Activated CD4-positive, alpha-beta T cell treated with anti-CD3 and anti-CD28 coated beads for 4 hours (primary cell): ENCODE results near the gene ITGA1.
"Not testable (repeated sequence)": the region's sequence is repeated elsewhere in the genome, so short reads cannot be mapped to it uniquely, and the experiment has no call there.

Source experiments
- DNase-seq, 2 donors: peaks; one replicate each; pipeline ENCODE4 v3.0.0-alpha.2; 2020

The ITGA1 gene

GRCh38 chr5:52837591-52838001, 49.9 kb downstream of the ITGA1 start:
- no peak for DNase-seq

GRCh38 chr5:52838326-52839015, 50.8 kb downstream of the ITGA1 start:
- DNase-seq: no peak

GRCh38 chr5:52839285-52839684, 51.6 kb downstream of the ITGA1 start:
- no peak for DNase-seq

- no peak for DNase-seq
Observed at GRCh38 chr5:52840277-52841050, 52.7 kb downstream of the ITGA1 start.

GRCh38 chr5:52841114-52841513, 53.4 kb downstream of the ITGA1 start:
- no peak for DNase-seq

GRCh38 chr5:52842111-52842510, 54.4 kb downstream of the ITGA1 start:
- no peak for DNase-seq

- DNase-seq: no peak
Observed at GRCh38 chr5:52844885-52845284, 57.2 kb downstream of the ITGA1 start.

GRCh38 chr5:52846182-52846842, 58.6 kb downstream of the ITGA1 start:
- DNase-seq: no peak

- not testable (repeated sequence) for DNase-seq
Observed at GRCh38 chr5:52848688-52849087, 61.0 kb downstream of the ITGA1 start.

- DNase-seq: no peak
Observed at GRCh38 chr5:52849544-52849943, 61.8 kb downstream of the ITGA1 start.

- DNase-seq: no peak
Observed at GRCh38 chr5:52853650-52854049, 65.9 kb downstream of the ITGA1 start.

GRCh38 chr5:52854301-52854700, 66.6 kb downstream of the ITGA1 start:
- no peak for DNase-seq

GRCh38 chr5:52854949-52855348, 67.2 kb downstream of the ITGA1 start:
- DNase-seq: no peak

- DNase-seq: no peak
Observed at GRCh38 chr5:52856564-52856963, 68.8 kb downstream of the ITGA1 start.

- DNase-seq: no peak
Observed at GRCh38 chr5:52859628-52860027, 71.9 kb downstream of the ITGA1 start.

- DNase-seq: no peak
Observed at GRCh38 chr5:52861368-52861767, 73.7 kb downstream of the ITGA1 start.

GRCh38 chr5:52863715-52864290, 76.1 kb downstream of the ITGA1 start:
- DNase-seq: no peak

GRCh38 chr5:52864371-52864770, 76.7 kb downstream of the ITGA1 start:
- DNase-seq: no peak

- no peak for DNase-seq
Observed at GRCh38 chr5:52864884-52865283, 77.2 kb downstream of the ITGA1 start.

GRCh38 chr5:52865991-52866390, 78.3 kb downstream of the ITGA1 start:
- not testable (repeated sequence) for DNase-seq

GRCh38 chr5:52867809-52868208, 80.1 kb downstream of the ITGA1 start:
- DNase-seq: no peak

- no peak for DNase-seq
Observed at GRCh38 chr5:52868417-52868816, 80.7 kb downstream of the ITGA1 start.

GRCh38 chr5:52869391-52869790, 81.7 kb downstream of the ITGA1 start:
- DNase-seq: no peak

- DNase-seq: no peak
Observed at GRCh38 chr5:52870448-52870847, 82.7 kb downstream of the ITGA1 start.
